HK-2 (cell line): ENCODE results near the gene OR1S2.
"Not testable (repeated sequence)": the region's sequence is repeated elsewhere in the genome, so short reads cannot be mapped to it uniquely, and the experiment has no call there.

Experiments
- DNase-seq: peaks from one replicate; pipeline ENCODE4 v3.0.0-alpha.2; 2018; ENCODE audit not compliant: unreplicated experiment

The OR1S2 gene, protein sequence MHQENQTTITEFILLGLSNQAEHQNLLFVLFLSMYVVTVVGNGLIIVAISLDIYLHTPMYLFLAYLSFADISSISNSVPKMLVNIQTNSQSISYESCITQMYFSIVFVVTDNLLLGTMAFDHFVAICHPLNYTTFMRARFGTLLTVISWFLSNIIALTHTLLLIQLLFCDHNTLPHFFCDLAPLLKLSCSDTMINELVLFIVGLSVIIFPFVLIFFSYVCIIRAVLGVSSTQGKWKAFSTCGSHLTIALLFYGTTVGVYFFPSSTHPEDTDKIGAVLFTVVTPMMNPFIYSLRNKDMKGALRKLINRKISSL

GRCh38 chr11:58204042-58204441, at the start of gene OR1S2:
OR1S2 (minus strand) TSS chr11:58204142; CDS start chr11:58204142, 0 bp downstream.
- DNase-seq = no peak

DNA sequence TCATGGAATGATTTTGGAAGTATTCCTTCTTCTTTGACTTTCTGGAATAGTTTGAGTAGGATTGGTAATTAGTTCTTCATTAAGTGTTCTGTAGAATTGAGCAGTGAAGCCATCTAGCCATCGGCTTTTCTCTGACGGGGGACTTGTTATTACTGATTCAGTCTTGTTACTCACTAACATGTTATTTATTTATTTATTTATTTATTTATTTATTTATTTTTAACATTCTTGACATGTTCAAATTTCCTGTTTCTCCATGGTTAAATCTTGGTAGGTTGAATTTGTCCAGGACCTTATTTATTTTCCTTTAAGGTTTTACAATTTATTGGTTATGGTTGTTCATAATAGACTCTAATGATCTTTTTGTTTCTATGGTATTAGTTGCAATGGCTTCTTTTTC, 40.0 kb upstream of the OR1S2 start:
- DNase-seq = no peak

DNA sequence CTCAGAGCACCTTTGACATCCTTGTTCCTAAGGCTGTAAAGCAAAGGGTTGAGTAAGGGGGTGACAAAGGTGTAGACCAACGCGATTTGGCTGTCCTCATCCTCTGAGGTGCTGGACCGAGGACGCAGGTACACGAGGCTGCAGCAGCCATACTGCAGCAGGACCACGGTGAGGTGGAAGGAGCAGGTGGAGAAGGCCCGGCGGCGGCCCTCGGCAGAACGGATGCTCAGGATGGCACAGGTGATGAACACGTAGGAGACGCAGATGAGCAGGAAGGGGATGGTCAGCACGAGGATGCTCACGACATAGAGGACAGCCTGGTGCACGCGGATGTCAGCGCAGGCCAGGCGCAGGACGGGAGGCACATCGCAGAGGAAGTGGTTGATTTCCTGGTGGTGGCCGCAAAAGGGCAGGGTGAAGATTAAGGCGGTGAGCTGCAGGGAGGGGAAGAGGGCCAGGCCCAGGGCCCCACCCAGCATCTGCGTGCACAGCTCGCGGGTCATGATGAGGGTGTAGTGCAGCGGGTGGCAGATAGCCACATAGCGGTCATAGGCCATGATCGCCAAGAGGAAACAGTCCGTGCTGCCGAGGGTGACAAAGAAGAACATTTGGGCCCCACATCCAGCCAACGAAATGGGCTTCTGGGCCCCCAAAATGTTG, 24.1 kb upstream of the OR1S2 start:
- no peak for DNase-seq

GRCh38 chr11:58222721-58223120, 18.8 kb upstream of the OR1S2 start:
- DNase-seq = no peak

DNA sequence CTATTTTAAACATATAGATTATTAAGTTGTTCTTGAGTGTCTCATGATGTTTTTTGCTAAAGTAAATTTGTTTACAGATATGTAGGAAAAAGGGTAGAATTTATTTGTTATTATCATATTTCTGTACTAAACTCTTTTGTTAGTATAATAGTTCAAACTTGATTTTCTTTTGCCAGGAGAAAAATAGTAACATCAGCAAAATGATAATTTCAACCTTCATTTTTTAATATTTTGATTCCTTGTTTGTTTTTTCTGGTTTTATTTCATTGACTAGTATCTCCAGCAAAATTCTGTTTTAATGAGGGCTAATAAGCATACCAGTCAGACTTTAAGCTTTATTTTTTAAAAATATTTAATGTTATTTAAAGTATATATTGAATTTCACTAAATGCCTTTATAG, 12.5 kb upstream of the OR1S2 start:
- DNase-seq = no peak

- not testable (repeated sequence) for DNase-seq
Observed at GRCh38 chr11:58212420-58212819, 8.5 kb upstream of the OR1S2 start, which contains the start of gene OR1S1. OR1S1 (plus strand) TSS chr11:58212720.

GRCh38 chr11:58199271-58199670, 4.7 kb downstream of the OR1S2 start:
- DNase-seq = no peak

DNA sequence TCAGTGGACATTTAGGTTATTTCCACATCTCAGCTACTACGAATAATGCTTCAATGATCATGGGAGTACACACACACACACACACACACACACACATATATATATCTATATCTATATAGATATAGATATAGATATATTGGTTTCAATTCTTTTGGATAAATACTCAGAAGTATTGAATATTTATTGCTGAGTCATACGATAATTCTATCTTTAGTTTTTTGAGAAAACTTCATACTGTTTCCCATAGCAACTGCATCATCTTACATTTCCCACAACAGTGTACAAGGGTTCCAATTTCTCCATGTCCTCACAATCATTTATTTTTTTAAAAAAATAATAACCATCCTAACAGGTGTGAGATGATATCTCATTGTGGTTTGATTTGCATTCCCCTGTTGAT, 8.0 kb downstream of the OR1S2 start:
- DNase-seq = no peak

GRCh38 chr11:58193391-58193790, 10.6 kb downstream of the OR1S2 start:
- no peak for DNase-seq

DNA sequence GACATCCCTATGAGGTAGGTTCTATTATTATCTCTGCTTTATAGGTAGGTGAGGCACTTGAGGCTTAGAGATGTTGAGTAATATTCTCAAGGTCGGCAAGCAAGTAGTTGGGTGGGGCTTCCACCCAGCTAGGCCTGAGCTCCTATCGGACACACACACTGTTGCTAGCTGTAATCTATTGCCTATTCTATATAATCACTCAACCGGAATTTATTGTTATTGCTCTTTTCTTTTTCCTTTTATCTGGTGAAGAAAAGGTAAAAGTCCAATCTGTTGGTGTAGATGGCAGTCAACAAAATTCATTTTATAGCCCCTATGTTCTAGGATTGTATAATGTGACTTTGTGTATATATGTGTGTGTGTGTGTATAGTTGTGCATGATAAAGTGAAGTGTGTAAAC, 11.7 kb downstream of the OR1S2 start:
- DNase-seq = no peak

DNA sequence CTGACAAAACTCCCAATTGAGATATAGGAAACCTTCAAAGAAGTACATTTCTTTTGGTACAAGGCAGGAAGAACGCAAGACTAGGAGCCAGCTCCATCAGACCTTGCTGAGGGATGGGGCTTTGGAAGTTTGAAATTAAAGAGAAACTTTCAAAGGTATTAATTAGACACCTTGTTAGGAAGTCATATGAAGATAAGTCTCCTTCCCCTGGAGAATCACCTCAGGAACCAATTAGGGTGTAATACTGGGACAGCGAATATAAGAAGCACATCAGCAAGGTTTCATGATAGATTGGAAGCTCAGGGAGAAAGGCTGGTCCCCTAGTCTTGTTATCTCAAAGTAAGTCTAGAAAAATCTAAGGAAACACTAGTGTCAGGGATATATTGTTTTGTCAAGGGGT, 15.2 kb downstream of the OR1S2 start, which contains the start of gene OR9Q2:
Gene OR9Q2, plus strand, starts transcription at position 301 of the 400 bp plus-strand sequence. CDS start 1,421 bp downstream, outside the sequence.
- no peak for DNase-seq

GRCh38 chr11:58186938-58187337, 17.0 kb downstream of the OR1S2 start:
- no peak for DNase-seq

DNA sequence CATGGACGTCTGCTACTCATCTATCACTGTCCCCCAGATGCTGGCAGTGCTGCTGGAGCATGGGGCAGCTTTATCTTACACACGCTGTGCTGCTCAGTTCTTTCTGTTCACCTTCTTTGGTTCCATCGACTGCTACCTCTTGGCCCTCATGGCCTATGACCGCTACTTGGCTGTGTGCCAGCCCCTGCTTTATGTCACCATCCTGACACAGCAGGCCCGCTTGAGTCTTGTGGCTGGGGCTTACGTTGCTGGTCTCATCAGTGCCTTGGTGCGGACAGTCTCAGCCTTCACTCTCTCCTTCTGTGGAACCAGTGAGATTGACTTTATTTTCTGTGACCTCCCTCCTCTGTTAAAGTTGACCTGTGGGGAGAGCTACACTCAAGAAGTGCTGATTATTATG, 24.3 kb downstream of the OR1S2 start:
- no peak for DNase-seq

DNA sequence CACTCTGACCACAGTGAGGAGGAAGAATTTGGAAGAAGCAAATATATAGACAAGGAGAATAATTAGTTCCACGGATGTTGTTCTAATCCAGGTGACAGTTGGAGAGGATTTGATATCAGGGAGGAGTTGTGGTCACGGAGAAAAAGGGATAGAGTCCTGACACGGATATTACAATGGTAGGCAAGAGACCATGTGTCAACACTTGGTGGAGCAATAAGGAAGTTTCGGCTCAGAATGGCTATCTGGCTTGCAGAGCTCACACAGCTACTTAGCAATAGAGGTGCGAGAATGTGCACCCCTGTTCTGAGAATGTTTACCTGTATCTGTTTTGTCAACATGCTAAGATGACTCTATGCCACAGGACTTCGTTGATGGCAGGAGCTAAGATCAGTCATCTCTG, 25.5 kb downstream of the OR1S2 start:
- DNase-seq = no peak

GRCh38 chr11:58177409-58178054, 26.4 kb downstream of the OR1S2 start:
- no peak for DNase-seq

DNA sequence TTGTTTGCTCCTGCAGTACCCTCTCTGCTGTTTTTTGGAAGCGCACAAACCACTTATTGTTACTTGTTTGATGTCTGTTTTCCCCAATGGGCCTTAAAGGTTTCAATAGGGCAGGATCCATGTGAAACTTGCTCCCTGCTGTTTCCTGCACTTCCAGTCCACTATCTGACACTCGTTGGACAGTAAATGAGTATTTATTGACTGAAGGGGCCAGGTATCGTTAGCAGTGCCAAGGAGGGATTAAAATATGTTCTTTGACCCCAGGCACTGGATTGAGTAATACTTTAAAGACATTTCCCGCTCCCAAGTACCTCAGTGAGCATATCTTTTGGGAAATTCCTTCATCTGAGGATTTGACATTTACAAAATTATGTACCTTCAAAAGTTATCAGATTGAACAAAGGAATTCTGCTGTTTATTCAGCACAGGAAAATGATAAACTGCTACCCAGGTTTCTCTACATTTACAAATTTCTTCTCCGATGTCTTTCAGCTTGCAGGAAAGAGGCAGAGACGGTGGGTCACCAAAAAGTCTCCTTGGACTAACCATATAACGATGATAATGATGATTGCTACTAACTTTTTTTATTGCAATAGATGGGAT, 38.3 kb downstream of the OR1S2 start:
- DNase-seq = no peak

- no peak for DNase-seq
Observed at GRCh38 chr11:58164990-58165389, 39.0 kb downstream of the OR1S2 start.

- no peak for DNase-seq
Observed at GRCh38 chr11:58164389-58164788, 39.6 kb downstream of the OR1S2 start.
